HG02588 (cell line): ENCODE data around the gene CNTN4.
"Not testable (repeated sequence)": the region's sequence is repeated elsewhere in the genome, so short reads cannot be mapped to it uniquely, and the experiment has no call there.

ENCODE experiments used
- ATAC-seq: cut with Tn5 transposase; IDR thresholded peaks from one replicate; pipeline ENCODE4 v1.9.1; 2021; ENCODE audit warnings: mild to moderate bottlenecking, moderate library complexity; ENCODE audit not compliant: unreplicated experiment

The CNTN4 gene

DNA sequence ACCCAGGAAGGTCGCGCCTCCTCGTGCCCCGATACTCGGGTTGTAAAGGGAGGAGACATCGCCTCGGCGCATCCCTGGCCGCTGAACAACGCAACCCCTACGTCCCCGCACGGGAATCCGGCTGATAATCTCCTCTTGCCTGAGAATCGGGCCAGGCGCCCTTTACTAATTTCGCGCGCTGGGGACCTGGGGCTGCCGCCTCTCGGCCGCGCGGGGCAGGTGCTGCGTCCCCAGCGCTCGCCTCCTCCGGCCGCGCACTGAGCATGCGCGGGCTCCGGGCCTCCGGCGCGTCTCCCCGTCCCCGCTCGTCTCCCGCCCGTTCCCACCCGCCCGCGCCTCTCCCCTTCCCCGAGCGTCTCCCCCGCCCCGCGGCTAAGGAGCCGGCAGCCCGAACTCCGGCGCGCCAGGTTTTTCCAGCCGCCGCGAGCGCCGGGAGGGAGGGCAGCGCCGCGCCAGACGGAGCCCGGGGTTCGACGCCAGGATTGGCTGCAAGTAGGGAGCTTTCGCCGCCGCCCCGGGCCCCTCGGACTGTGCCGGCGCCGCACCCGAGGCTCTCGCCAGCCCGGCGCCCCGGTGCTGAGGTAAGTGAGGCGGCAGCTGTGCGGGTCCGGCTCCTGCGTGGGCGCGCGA, at the start of gene CNTN4:
CNTN4 (plus strand) TSS at position 469 of the 630 bp plus-strand sequence.
- no peak for ATAC-seq

DNA sequence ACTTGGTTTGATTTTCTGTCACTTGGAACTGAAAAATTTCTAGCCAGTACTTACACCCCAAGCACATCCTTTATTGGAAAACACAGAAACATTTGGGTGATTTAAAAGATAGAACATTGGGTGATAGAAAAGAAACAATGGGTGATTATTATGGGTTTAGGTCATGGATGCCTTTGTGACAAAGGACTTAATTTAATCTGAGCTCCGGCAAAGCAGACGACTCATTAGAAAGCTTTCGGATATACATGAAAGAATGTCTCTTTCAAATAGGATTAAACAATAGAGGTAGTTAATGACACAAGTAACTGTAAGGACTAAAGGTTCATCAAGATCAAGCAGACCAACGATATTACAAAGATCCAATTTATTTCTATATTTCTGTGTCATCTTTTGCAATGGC, 37.3 kb upstream of the CNTN4 start:
- ATAC-seq = no peak

DNA sequence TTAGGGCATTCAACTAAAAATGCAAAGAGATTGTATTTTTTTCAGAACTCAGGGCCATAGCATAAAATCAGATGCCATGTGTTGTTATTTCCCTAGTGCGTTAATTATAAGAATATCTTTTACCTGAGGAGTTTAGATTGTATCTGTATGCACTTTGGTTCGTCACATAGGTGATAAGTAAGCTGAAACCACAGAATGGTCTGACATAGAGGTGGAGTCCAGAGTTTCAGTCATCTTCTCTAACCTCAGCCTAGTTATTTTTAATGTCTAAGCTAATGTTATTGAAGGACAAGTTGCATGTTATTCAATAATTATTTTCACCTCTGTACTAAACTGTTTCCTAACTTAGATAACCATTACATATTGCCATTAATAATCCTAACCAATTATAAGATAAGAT, 27.1 kb upstream of the CNTN4 start:
- ATAC-seq = no peak

DNA sequence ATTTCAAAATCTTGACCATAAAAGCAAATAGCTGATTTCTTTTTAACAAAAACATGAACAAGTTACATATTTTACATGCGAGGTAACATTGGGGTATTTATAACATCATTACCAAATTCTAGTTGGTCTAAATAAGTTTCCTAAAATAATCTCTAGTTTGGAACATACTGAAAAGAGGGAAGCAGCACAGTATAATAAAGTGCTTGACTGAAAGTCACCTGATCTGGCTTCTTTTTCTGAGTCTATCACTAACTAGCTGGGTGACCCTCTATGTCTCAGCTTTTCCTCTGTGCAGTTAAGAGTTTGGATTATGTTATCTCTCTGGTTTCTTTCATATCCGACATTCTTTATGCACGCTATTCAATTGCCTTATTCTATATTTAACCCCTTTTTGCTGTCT, 19.8 kb upstream of the CNTN4 start:
- ATAC-seq = no peak

DNA sequence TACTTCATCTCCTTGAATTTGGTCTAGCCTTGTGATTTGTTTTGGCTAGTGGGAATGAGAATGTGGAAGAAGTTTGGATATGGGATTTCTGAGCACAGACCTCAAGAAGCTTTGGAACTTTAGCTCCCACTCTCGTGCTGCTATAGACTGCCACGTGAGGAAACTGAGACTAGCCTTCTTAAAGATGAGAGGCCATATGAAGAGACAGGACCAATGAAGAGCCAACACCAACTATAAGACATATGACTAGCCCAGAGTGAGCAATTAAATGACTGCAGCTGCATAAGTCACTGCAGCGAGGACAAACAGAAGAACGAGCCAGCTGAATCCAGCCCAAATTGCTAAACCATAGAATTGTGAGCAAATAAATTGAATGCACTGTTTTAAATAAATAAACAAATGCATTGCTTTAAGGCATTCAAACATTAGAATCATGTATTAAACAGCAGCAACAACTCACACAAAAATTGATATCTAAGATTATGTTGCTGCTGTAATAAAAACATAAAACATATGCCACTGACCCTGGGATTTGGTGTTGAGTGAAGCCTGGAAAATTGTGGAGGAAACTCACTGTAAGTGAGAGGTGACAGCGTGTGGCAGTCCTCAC, 15.7 kb upstream of the CNTN4 start:
- no peak for ATAC-seq

DNA sequence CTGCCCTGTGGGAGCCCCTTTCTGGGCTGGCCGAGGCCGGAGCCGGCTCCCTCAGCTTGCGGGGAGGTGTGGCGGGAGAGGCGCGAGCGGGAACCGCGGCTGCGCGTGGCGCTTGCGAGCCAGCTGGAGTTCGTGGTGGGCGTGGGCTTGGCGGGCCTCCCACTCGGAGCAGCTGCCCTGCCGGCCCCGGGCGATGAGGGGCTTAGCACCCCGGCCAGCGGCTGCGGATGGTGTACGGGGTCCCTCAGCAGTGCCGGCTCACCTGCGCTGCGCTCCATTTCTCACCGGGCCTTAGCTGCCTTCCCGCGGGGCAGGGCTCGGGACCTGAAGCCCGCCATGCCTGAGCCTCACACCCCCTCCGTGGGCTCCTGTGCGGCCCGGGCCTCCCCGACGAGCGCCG, 15.1 kb upstream of the CNTN4 start:
- ATAC-seq = not testable (repeated sequence)

DNA sequence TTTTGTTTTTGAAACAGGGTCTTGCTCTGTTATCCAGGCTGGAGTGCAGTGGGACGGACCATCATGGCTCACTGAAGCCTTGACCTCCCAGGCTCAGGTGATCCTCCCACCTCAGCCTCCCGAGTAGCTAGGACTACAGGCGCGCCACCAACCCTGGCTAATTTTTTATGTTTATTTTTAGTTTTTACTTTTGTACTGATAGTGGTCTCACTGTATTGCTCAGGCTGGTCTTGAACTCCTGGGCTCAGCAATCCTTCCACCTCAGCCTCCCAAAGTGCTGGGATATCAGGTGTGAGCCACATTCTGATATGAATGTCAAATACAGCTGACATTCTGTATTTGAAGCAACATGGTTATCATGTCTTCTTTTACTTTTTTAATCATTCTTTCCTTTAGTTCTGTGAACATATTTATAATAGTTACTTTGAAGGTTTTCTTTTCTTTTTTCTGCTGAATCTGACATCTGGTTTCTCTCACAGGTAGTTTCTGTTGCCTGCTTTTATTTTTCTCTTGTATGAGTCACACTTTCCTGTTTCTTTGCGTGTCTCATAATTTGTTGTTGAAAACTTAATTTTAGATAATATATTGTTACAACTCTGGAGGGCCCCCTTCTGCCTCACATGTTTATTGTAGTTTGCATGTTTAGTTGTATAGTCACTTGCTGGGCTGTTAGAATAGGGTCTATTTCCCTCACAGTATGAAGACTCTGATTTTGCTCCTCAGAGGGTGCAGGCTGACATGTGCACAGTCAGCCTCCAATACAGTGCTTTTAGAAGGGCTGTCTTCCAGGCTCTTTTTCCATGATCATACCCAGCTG, 8.4 kb upstream of the CNTN4 start:
- ATAC-seq = no peak

DNA sequence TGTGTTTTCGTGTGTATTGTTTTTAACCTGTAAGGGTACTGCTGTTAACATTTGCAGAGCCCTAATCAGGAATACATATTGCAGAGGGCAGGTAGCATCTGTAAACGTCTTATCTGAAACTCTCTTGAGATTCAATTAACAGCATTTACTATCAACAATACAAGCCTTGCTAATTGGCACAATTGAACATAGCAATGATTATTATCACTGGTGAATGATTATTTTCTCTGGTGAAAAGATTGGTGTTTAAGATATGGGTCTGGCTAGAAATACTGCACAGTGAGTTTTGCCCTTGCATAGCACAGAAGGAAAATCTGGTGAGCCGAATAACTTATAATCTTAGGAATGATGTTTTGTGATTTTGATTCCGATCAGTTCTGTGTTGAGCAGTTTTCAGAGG, 5.9 kb upstream of the CNTN4 start:
- no peak for ATAC-seq

DNA sequence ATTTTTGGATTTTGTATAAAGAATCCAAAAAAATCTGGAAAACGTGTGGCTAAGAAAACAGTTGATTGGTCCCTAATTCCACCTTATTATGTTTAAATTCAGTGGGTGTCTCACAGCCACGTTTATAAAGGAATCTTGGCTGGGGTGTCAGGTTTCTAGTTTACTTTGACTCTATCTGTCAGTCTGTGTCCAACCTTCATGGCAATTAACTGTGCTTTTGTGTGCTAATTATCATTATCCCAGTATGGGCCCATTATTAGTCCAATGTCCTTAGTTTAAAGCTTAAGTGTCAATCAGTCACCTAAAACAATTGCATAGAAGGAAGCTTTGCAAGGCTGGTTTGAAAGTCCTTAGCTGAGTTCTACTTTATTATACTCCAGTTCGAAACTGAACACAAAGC, 3.7 kb upstream of the CNTN4 start:
- no peak for ATAC-seq

DNA sequence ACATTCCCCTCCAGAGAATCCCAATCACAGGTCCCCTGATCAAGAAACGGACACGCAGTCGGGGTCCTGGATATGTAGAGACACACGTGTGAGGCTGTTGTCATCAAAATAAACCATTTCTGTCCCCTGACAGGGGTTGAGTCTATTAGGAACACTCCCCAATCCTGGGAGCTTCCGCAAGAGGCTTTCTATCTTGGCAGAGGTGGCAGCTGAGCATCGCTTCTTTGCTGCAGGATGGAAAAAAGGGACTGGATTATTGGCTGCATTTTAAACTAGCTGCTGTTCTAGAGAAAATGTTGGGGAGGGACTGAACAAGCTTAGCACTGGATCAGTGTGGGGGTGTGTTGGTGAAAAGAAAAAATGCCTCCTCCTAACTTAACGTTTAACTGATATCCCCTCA, 2.5 kb upstream of the CNTN4 start:
- ATAC-seq = no peak

DNA sequence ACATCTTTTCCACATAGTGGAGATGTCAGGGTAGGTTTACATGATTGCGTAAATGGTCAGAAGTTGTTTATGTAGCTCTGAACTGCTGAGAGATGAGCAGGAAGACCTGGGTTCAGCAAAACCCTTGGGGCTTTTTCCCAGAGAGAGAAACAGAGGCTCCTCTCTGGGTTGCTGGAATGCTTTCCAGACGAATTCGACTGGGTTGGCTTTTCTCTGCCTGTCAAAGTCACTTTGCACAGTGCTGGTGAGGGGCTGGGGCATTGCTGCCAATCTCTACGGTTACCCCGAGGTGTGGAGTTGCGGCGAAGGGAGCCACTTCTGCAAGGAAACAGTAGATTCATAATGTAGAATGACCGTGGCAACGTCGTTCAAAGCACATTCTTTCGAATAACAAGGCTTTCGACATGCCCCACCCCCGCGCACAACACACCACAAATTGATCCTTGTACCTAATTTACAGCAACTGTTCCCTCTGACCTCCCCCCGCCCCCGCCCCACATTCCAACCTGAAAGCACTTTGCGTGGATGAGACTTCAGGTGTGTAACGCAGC, 950 bp upstream of the CNTN4 start:
- ATAC-seq = no peak

DNA sequence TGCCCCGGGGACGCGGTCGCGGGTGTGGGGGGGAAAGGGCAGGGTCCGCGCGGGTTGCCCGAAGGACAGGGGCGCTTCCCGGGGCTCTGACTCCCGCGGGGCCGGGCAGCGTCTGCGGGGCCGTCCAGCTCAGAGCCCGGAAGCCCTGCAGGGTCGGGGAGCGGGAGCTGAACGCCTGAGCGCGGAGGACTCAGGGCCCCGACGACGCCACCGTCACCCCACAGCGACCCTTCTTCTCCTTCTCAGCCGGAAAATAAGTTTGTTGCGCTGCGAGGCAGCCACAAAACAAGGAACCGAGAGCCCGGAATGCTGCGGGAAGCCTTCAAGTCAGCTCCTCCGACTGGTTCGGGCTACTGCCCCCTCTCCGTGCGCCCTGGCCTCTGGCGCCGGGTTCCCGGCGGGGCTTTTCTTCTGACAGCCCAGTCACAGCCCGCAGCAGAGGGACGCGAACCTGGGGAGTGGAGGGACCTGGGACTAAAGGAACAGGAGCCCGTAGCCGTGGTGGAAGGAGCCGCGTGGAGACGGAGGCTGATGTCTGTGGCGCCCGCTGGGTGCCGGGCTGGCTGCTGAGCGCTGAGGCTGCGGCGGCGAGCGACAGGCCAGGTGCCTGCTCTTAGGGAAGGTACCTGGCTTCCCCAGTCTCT, 484 bp downstream of the CNTN4 start:
- no peak for ATAC-seq

DNA sequence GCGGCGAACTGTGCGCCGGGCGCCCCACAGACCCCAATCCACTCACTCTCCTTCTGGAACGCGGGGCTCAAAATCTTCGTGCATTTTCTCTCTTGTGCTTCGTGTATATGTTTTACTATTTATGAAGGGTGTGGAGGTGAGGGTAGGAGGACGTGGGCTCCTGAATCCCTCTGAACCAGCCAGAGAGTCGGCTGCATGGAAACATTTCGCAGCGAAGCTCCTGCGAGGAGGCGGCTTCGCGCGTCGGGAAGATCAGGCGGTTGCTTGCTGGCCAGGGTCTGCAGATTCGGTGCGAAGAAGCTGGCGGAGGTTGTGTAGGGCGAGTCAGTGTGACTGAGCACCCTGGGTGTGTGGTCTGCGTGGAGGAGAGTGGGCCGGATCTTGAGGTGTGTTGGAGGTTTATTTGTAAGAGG, 1.1 kb downstream of the CNTN4 start:
- no peak for ATAC-seq

DNA sequence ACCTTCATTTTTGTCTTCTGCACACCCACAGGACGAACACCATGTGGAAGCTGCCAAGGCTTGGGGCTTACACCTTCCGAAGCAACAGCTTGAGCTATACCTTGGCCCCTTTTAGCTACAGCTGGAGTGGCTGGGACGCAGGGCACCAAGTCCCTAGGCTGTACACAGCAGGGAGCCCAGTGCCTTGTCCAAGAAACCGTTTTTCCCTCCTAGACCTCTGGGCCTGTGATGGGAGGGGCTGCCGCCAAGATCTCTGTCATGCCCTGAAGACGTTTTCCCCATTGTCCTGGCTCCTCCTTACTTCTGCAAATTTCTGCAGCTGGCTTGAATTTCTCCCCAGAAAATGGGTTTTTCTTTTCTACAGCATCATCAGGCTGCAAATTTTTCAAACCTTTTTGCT, 7.8 kb downstream of the CNTN4 start:
- ATAC-seq = no peak

DNA sequence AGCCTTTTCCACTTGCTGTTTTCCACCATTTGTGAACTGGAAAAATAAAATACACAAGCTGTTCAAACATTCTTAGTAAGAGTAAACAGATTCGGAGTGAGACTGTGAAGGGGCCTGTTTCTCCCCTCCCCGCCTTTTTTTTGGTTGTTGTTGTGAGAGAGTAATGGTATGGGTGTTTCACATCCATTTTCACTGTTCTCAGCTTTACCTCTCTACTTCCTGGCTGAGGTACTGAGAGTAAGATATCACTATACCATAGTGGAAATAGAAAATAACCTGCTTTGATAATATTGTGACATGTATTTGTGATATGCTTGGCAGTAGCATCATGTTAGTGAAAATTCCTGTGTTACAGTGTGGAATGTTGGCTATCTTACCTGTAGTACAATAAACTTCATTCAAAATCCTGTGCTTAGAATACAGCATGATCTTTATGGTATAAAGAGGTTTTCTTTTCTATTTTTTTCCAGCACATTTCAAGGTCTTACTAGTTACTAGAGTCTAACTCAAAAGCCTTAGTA, 12.0 kb downstream of the CNTN4 start:
- ATAC-seq = no peak

DNA sequence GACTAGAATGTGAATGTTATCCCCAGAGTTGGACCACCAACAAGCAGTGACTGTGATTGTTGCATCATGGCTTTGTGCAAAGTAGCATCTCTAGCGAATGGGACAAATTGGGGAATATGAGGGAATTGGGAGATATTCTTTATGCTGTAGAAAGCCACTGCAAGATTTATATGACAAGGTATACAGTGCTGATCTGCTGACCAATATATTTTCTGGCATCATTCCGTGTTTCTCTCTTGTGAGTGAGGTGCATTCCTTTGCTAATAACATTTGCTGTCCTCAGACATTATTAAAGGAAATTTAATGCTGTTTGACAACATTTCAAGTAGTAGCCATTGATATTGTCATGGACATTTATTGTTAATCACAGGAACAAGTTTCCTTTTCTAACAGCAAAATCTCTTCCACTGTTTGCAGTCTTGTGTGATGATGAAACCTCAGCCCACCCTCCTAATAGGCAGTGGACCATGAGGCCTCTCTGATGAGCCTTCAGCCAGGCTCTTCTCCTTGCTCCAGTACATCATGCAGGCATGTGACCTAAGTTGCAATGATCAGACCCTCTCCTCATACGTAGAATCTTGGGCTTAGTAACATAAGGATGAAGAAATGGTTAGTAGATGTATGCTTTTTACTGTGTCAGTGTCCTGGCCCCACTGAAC, 16.1 kb downstream of the CNTN4 start:
- no peak for ATAC-seq

DNA sequence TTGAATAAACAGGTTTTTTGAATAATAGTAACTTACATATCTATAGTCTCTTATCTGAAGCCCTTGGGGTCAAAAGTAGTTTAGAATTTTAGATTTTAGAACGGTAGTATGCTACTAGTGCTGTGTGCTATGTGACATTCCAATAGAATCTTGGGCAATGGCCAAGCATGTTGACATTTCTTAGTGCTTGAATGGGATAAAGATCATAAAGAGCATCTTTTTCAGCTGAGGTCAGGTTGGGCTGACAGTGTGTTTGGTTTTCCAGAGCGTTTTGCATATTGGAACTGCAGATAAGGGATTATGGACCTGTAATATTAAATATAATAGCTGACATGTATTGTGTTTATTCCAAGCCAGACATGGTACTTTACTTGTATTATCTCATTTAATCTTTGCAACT, 32.1 kb downstream of the CNTN4 start:
- ATAC-seq = no peak

DNA sequence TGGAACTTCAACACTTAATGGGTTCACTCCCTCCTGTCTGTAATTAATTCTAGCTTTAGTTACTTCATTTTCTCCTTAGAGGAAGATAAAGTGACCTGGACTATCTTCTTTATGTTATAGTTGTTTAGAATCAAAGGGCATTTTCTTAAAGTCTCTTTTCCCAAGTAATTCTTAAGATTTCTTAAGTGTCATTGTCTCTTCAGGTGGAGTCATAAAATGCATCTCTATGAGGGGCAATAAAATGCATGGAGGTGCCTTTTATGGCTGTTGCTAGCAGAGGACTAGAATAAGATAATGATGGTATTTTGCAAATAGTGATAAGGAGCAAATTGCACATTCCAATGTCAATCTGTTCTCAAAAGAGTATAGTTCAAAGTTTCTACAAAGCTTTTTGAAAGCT, 34.5 kb downstream of the CNTN4 start:
- no peak for ATAC-seq

DNA sequence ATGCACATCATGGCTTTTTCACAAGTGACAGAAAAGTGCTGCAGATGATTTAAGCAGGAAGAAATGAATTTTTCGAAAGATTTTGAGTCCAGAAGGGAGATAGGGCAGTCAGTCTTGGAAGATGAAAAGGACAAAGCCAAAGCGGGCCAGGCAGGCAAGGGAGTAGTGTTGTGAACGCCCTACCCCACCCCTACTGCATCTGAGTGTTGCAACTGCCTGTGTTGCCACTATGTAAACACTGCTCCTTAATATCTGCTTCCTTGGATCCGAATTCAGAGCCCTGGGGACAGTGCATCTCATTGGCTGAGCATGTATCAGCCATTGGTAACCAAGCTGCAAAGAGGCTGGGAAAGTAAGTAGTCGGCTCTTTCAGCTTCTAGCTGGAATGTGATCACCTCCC, 39.0 kb downstream of the CNTN4 start:
- no peak for ATAC-seq

DNA sequence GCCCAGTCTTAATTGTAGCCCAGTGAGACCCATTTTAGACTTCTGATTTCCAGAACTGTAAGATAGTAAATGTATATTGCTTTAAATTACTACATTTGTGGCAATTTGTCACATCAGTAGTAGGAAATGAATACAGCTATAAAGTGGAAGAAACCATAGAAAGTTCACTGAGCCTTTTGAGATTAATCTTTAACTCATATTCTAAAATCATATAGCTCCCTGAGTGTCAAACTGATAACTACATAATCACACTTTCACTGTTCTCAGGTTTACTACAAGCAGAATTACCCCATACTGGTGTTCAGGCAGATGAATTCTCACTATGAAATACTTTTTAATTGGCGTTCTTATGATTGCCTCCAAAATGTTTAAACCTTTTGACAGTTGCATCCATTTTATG, 42.8 kb downstream of the CNTN4 start:
- no peak for ATAC-seq
